GM19438 (cell line): ENCODE measurements around the gene TNFRSF18.

Source experiments
- ATAC-seq: cut with Tn5 transposase; IDR thresholded peaks from one replicate; pipeline ENCODE4 v1.9.1; 2021; ENCODE audit warnings: low read depth; ENCODE audit not compliant: unreplicated experiment

The TNFRSF18 gene

GRCh38 chr1:1167841-1168450 is 38.4 kb downstream of the TNFRSF18 start:
- no peak for ATAC-seq

- ATAC-seq: no peak
These were observed 39.0 kb downstream of the TNFRSF18 start for GRCh38 chr1:1167398-1167821.

GRCh38 chr1:1166642-1167397 is 39.6 kb downstream of the TNFRSF18 start:
- ATAC-seq: no peak

- ATAC-seq: no peak
These were observed 40.4 kb downstream of the TNFRSF18 start for GRCh38 chr1:1165900-1166421.

- no peak for ATAC-seq
These were observed 40.9 kb downstream of the TNFRSF18 start for GRCh38 chr1:1165485-1165884.

GRCh38 chr1:1164701-1165451 is 41.5 kb downstream of the TNFRSF18 start:
- no peak for ATAC-seq

GRCh38 chr1:1164361-1164700 is 42.1 kb downstream of the TNFRSF18 start:
- ATAC-seq: no peak

GRCh38 chr1:1163538-1164070 is 42.8 kb downstream of the TNFRSF18 start:
- ATAC-seq: no peak

GRCh38 chr1:1162597-1163537 is 43.5 kb downstream of the TNFRSF18 start:
- no peak for ATAC-seq

- ATAC-seq: no peak
These were observed 44.7 kb downstream of the TNFRSF18 start for GRCh38 chr1:1161683-1162079.

- no peak for ATAC-seq
These were observed 45.2 kb downstream of the TNFRSF18 start for GRCh38 chr1:1161078-1161682.

- no peak for ATAC-seq
These were observed 46.0 kb downstream of the TNFRSF18 start for GRCh38 chr1:1160281-1160930.

- ATAC-seq: peak; percentile 49
These were observed 48.3 kb downstream of the TNFRSF18 start for GRCh38 chr1:1157914-1158710.

GRCh38 chr1:1157426-1157913 is 48.9 kb downstream of the TNFRSF18 start:
- peak; percentile 73 for ATAC-seq

- no peak for ATAC-seq
These were observed 49.4 kb downstream of the TNFRSF18 start for GRCh38 chr1:1157033-1157365.

GRCh38 chr1:1156140-1157032 is 50.0 kb downstream of the TNFRSF18 start:
- ATAC-seq: no peak

GRCh38 chr1:1155258-1155657 is 51.1 kb downstream of the TNFRSF18 start:
- no peak for ATAC-seq
